H1 (cell line): ENCODE measurements around the gene FAR2. TPM values are rescaled to one million over a fixed set of nuclear protein-coding genes. Genes with fewer than 3 reads are reported as not detected.

Experiments used
- CTCF ChIA-PET: fragments of 300-600 bp; sonication (Branson Sonifier 250); formaldehyde crosslinking; loops from one replicate; lab custom pipeline; 2021; ENCODE audit not compliant: partially characterized antibody; lab: Charles Lee
- POLR2A ChIA-PET: fragments of 300-600 bp; sonication (Branson Sonifier 250); formaldehyde crosslinking; loops from one replicate; lab custom pipeline; 2021; ENCODE audit warnings: inconsistent platforms; ENCODE audit not compliant: partially characterized antibody; lab: Charles Lee
- DNase-seq, 2 experiments: peaks; one replicate each; pipeline versions ENCODE4 v3.0.0 to v3.0.0-alpha.2; 2010 to 2022; ENCODE audit warnings: low spot score in 2 of 2, low read depth in 1 of 2, mixed read lengths in 1 of 2
- FAIRE-seq: peaks from 2 replicates; lab custom pipeline; 2011; peaks lifted over from hg19 to GRCh38; lab: Jason Lieb, UNC
- H2AFZ ChIP-seq: 2 replicates; pipeline ENCODE4 v1.8.1; 2012; ENCODE audit warnings: low read length, inconsistent platforms
- H2AK5ac ChIP-seq: 2 replicates; pipeline ENCODE4 v1.6.1; 2013; ENCODE audit warnings: low read depth, low read length
- H2BK120ac ChIP-seq: replicated peaks from 2 replicates; pipeline ENCODE3; 2013; ENCODE audit warnings: low read depth, low read length, inconsistent platforms
- H2BK12ac ChIP-seq: 2 replicates; pipeline ENCODE4 v1.6.1; 2013; ENCODE audit warnings: low read depth, low read length
- H2BK15ac ChIP-seq: 2 replicates; pipeline ENCODE4 v1.6.1; 2013; ENCODE audit warnings: low read length
- H2BK20ac ChIP-seq: 2 replicates; pipeline ENCODE4 v1.6.1; 2013; ENCODE audit warnings: low read length
- H2BK5ac ChIP-seq: 2 replicates; pipeline ENCODE4 v1.6.1; 2013; ENCODE audit warnings: low read depth, low read length
- H3K14ac ChIP-seq: 2 replicates; pipeline ENCODE4 v1.6.1; 2013; ENCODE audit warnings: inconsistent platforms; ENCODE audit not compliant: insufficient read length
- H3K18ac ChIP-seq: 2 replicates; pipeline ENCODE4 v1.6.1; 2013; ENCODE audit warnings: low read length; ENCODE audit errors: extremely low read depth
- H3K23ac ChIP-seq: 2 replicates; pipeline ENCODE4 v1.6.1; 2013; ENCODE audit warnings: inconsistent platforms; ENCODE audit not compliant: insufficient read length
- H3K23me2 ChIP-seq: 2 replicates; pipeline ENCODE4 v1.6.1; 2013; ENCODE audit warnings: low read depth, low read length
- H3K27ac ChIP-seq: 2 replicates; pipeline ENCODE4 v1.6.1; 2011; ENCODE audit warnings: low read depth, low read length, inconsistent platforms
- H3K27me3 ChIP-seq, 4 experiments: replicated peaks in 1 of 4; 1 replicate in 1 of 4; 2 replicates in 3 of 4; pipeline versions ENCODE4 v1.6.1 to v1.8.1; 2011 to 2013; ENCODE audit warnings: low read length in 3 of 4, mild to moderate bottlenecking in 3 of 4, inconsistent platforms in 2 of 4, mixed read lengths in 2 of 4, moderate library complexity in 1 of 4; ENCODE audit not compliant: control insufficient read depth in 3 of 4, insufficient read depth in 3 of 4; ENCODE audit errors: extremely low read depth in 1 of 4
- H3K36me3 ChIP-seq, 4 experiments: 2 replicates each; pipeline versions ENCODE4 v1.6.1 to v1.8.1; 2011 to 2013; ENCODE audit warnings: mild to moderate bottlenecking in 4 of 4, low read length in 3 of 4, moderate library complexity in 2 of 4, control low read depth in 1 of 4, inconsistent platforms in 1 of 4; ENCODE audit not compliant: insufficient read depth in 4 of 4, control insufficient read depth in 2 of 4
- H3K4ac ChIP-seq: replicated peaks from 2 replicates; pipeline ENCODE3; 2013; ENCODE audit warnings: low read length, low read depth, mixed read lengths, inconsistent platforms; ENCODE audit not compliant: insufficient read length
- H3K4me1 ChIP-seq, 4 experiments: replicated peaks in 1 of 4; 1 replicate in 1 of 4; 2 replicates in 3 of 4; pipeline versions ENCODE4 v1.6.1 to v1.8.1; 2011 to 2013; ENCODE audit warnings: low read length in 3 of 4, inconsistent platforms in 2 of 4, mixed read lengths in 1 of 4; ENCODE audit not compliant: insufficient read depth in 4 of 4, control insufficient read depth in 3 of 4
- H3K4me2 ChIP-seq, 2 experiments: 2 replicates each; pipeline versions ENCODE4 v1.6.1 to v1.8.1; 2011 to 2013; ENCODE audit warnings: low read depth in 2 of 2, low read length in 2 of 2, control low read depth in 1 of 2, inconsistent platforms in 1 of 2, mild to moderate bottlenecking in 1 of 2; ENCODE audit not compliant: insufficient read depth in 1 of 2
- H3K4me3 ChIP-seq, 4 experiments: fragments of 200-600, 300-600 bp in 1 of 4; sonication (generic), shearing (Covaris generic), sonication (Bioruptor Twin) in 1 of 4; 2 replicates each; pipeline versions ENCODE4 v1.5.1 to v1.8.1; 2011 to 2016; ENCODE audit warnings: low read length in 4 of 4, low read depth in 3 of 4, control low read depth in 2 of 4, inconsistent platforms in 2 of 4, mild to moderate bottlenecking in 2 of 4, mixed read lengths in 1 of 4, moderate library complexity in 1 of 4; ENCODE audit not compliant: insufficient read depth in 2 of 4; ENCODE audit errors: extremely low read depth in 1 of 4
- H3K56ac ChIP-seq: replicated peaks from 2 replicates; pipeline ENCODE3; 2013; ENCODE audit warnings: low read depth, mild to moderate bottlenecking, mixed read lengths, low read length, inconsistent platforms; ENCODE audit not compliant: insufficient read length
- H3K79me1 ChIP-seq: 2 replicates; pipeline ENCODE4 v1.6.1; 2013; ENCODE audit warnings: low read depth, low read length, control low read depth
- H3K79me2 ChIP-seq, 2 experiments: 2 replicates each; pipeline versions ENCODE4 v1.6.1 to v1.8.1; 2012 to 2013; ENCODE audit warnings: low read length in 2 of 2, mild to moderate bottlenecking in 2 of 2, inconsistent platforms in 1 of 2; ENCODE audit not compliant: insufficient read depth in 2 of 2, control insufficient read depth in 1 of 2
- H3K9ac ChIP-seq, 4 experiments: replicated peaks in 1 of 4; 1 replicate in 1 of 4; 2 replicates in 3 of 4; pipeline versions ENCODE4 v1.6.1 to v1.8.1; 2011 to 2013; ENCODE audit warnings: low read depth in 3 of 4, low read length in 3 of 4, control low read depth in 2 of 4, mild to moderate bottlenecking in 2 of 4, moderate library complexity in 2 of 4, inconsistent platforms in 1 of 4; ENCODE audit errors: extremely low read depth in 1 of 4
- H3K9me3 ChIP-seq, 2 experiments: 2 replicates each; pipeline versions ENCODE4 v1.6.1 to v1.8.1; 2012 to 2013; ENCODE audit warnings: mild to moderate bottlenecking in 2 of 2, moderate library complexity in 2 of 2, control low read depth in 1 of 2, inconsistent platforms in 1 of 2, low read depth in 1 of 2, low read length in 1 of 2, mixed read lengths in 1 of 2; ENCODE audit not compliant: insufficient read depth in 2 of 2
- H4K20me1 ChIP-seq, 2 experiments: replicated peaks in 1 of 2; 2 replicates each; pipeline versions ENCODE3 to v1.8.1; 2011 to 2013; ENCODE audit warnings: inconsistent platforms in 2 of 2, low read length in 2 of 2, mild to moderate bottlenecking in 1 of 2; ENCODE audit not compliant: insufficient read depth in 2 of 2, control insufficient read depth in 1 of 2
- H4K5ac ChIP-seq: 2 replicates; pipeline ENCODE4 v1.6.1; 2013; ENCODE audit warnings: low read length, low read depth, mixed read lengths, inconsistent platforms; ENCODE audit not compliant: insufficient read length
- H4K8ac ChIP-seq: 2 replicates; pipeline ENCODE4 v1.8.0; 2013; ENCODE audit warnings: mild to moderate bottlenecking, moderate library complexity, low read length, inconsistent platforms; ENCODE audit not compliant: insufficient read depth; ENCODE audit errors: extremely low read depth
- H4K91ac ChIP-seq: replicated peaks from 2 replicates; pipeline ENCODE3; 2013; ENCODE audit warnings: low read length, mixed read lengths, inconsistent platforms; ENCODE audit not compliant: insufficient read length
- ASH2L ChIP-seq: fragments of 200-600, 300-600 bp; sonication (generic); IDR thresholded peaks from one replicate; pipeline ENCODE4 v1.7.1; 2017; ENCODE audit warnings: low read length
- BCL11A ChIP-seq, 2 experiments: IDR thresholded peaks; one replicate each; pipeline ENCODE4 v1.6.1; 2011; ENCODE audit warnings: low read depth in 2 of 2, low read length in 2 of 2, mild to moderate bottlenecking in 2 of 2
- CTBP2 ChIP-seq: IDR thresholded peaks from 2 replicates; pipeline ENCODE4 v1.7.0; 2011; ENCODE audit warnings: borderline replicate concordance, mild to moderate bottlenecking, moderate library complexity, mixed read lengths, low read length; ENCODE audit not compliant: insufficient read depth, insufficient read length
- PHF8 ChIP-seq: fragments of 200-600 bp; sonication (generic); conservative IDR thresholded peaks from 2 replicates; pipeline ENCODE4 v1.7.1; 2012; ENCODE audit warnings: low read depth, mild to moderate bottlenecking, inconsistent platforms, low read length, moderate library complexity
- POLR2A ChIP-seq, 2 experiments: IDR thresholded peaks; 1 replicate in 1 of 2; 2 replicates in 1 of 2; pipeline ENCODE4 v1.6.1; 2011; ENCODE audit warnings: low read depth in 2 of 2, low read length in 2 of 2, mild to moderate bottlenecking in 2 of 2; ENCODE audit errors: control extremely low read depth in 1 of 2
- POLR2AphosphoS5 ChIP-seq: IDR thresholded peaks from 2 replicates; pipeline ENCODE4 v1.6.1; 2011; ENCODE audit warnings: low read depth, low read length
- TAF1 ChIP-seq: IDR thresholded peaks from 2 replicates; pipeline ENCODE4 v1.6.1; 2011; ENCODE audit warnings: mild to moderate bottlenecking, low read depth, low read length
- TAF7 ChIP-seq: optimal IDR thresholded peaks from 2 replicates; pipeline ENCODE3; 2011; ENCODE audit warnings: low read depth, mild to moderate bottlenecking, inconsistent platforms, low read length, moderate library complexity, borderline replicate concordance
- TBP ChIP-seq: IDR thresholded peaks from 2 replicates; pipeline ENCODE4 v1.6.1; 2011; ENCODE audit warnings: low read depth, low read length, improper control_type of control experiment
- WGBS, 2 experiments: shearing (Covaris generic) in 1 of 2; methylation state at CpG; one replicate each; pipeline versions ENCODE4 v1.1.6 to v1.1.7; 2013 to 2015; ENCODE audit warnings: low lambda C conversion rate in 2 of 2, mixed read lengths in 2 of 2, inconsistent platforms in 1 of 2, low coverage in 1 of 2, missing lambda C conversion rate in 1 of 2; ENCODE audit not compliant: insufficient replicate concordance in 2 of 2, insufficient coverage in 1 of 2, insufficient read length in 1 of 2; ENCODE audit errors: extremely low coverage in 1 of 2, missing lambda C conversion rate in 1 of 2; 5-methylcytosine and 5-hydroxymethylcytosine counted together
- long read RNA-seq, 2 experiments: library from RNA in 1 of 2; library from capped mRNA in 1 of 2; stranded (forward); transcript quantifications; one replicate each; pipeline ENCODE4 v2.0.0, GENCODE V29; 2021; ENCODE audit warnings: inconsistent platforms in 1 of 2
- polyA minus RNA-seq, 3 experiments: library from RNA; depleted of rRNA, polyadenylated mRNA; stranded (reverse); fragments of >200 nt; gene quantifications; 1 replicate in 2 of 3; 2 replicates in 1 of 3; pipeline ENCODE4 v1.2.3, GENCODE V29; 2011
- polyA plus RNA-seq, 7 experiments: library from polyadenylated mRNA; depleted of rRNA in 3 of 7; stranded (reverse) in 5 of 7; unstranded in 2 of 7; fragments of >200 nt in 5 of 7; fragments of 200-250 nt in 2 of 7; gene quantifications; 1 replicate in 5 of 7; 2 replicates in 1 of 7; 4 replicates in 1 of 7; pipeline versions ENCODE4 v1.2.1 to v1.2.3, GENCODE V29; 2011 to 2013; ENCODE audit warnings: missing spikeins in 2 of 7, mixed read lengths in 2 of 7
- total RNA-seq: library from RNA; stranded (reverse); fragmentation: NEBNext Ultra II Directional; extraction: Animal tissue kit (Norgen Biotek cat#: 25700); gene quantifications from 2 replicates; pipeline ENCODE4 v1.2.1, GENCODE V29; 2021

Gene FAR2
- 24.1 and 25.3 TPM in 2 replicates for total RNA-seq
- polyA plus RNA-seq (2011; rRNA removed): 12.8 and 24.0 TPM in 2 replicates
- 16.6 TPM for polyA plus RNA-seq (2011; cell fraction: cytosol; rRNA removed)
- 17.2 TPM for polyA plus RNA-seq (2011; cell fraction: nucleus; rRNA removed)
- 20.2 to 24.5 TPM (median 20.7 TPM) in 4 replicates for polyA plus RNA-seq (2012, experiment 1 of 2)
- polyA plus RNA-seq (2012, experiment 2 of 2): 1.8 TPM
- 27.6 TPM for polyA plus RNA-seq (2013, experiment 1 of 2)
- polyA plus RNA-seq (2013, experiment 2 of 2): 29.5 TPM
- 40.2 and 70.2 TPM in 2 replicates for polyA minus RNA-seq (2011; rRNA and poly(A)+ RNA removed)
- polyA minus RNA-seq (2011; cell fraction: cytosol; rRNA and poly(A)+ RNA removed): 16.8 TPM
- polyA minus RNA-seq (2011; cell fraction: nucleus; rRNA and poly(A)+ RNA removed): 77.8 TPM
- long read RNA-seq, experiment 1, transcript FAR2-202 (12 exons, 3,616 nt): major isoform, 8 of 15 reads
- long read RNA-seq, experiment 1, partial matches to known transcripts: 5 of 15 reads
- long read RNA-seq, experiment 1, other reads (novel, unspliced or antisense): 2 of 15 reads
- long read RNA-seq, experiment 2, transcript FAR2-202 (12 exons, 3,616 nt): major isoform, 7 of 16 reads
- long read RNA-seq, experiment 2, partial matches to known transcripts: 1 of 16 reads
- long read RNA-seq, experiment 2, other reads (novel, unspliced or antisense): 8 of 16 reads

DNA sequence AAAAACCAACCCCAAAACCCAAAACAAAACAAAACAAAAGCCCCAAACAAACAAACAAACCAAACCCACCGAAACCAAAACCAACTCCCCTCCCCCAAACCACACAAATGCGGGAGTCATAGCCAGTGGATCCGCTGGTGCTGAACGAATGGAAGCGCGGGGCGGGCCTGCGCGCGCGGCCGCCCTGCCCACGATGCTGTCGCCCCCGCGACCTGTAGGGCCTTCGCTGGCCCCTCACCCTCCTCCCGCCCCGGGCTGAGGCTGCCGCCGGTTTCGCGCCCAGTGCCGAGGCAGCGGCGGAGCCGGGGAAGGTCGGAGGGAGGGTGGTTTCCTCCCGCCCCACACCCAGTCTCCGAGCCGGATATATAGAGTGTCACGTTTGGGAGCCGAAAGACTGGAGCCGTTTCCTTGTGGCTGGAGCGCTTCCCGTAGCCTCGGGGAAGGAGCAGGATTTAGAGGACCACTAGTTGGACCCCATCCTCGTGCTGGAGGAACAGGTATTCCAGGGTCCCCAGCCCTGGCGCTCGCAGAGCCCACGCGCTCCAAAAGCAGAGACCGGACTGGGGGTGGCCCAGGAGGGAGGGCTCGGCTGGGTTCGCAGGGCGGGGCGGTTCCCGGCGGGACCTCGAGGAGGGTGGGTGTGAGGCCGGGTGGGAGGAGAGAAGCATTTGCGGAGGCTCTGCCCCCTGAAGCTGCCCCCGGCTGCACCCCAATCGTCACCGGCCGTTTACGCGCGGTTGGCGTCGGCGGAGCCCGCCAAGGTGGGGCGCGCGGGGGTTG, at the start of gene FAR2:
Gene FAR2 (plus strand): TSS at position 368 of the 780 bp plus-strand sequence. CDS start 121,172 bp downstream, outside the sequence.
- Histone ChIP-seq H4K20me1 (no peaks in the 10 kb centered on the region), H3K18ac (peak within 1 kb of the TSS; percentile 85), H4K5ac (peak within 1 kb of the TSS; percentile 69), H3K4me2 (peak within 1 kb of the TSS; percentile 81 to 96), H2BK12ac (peak within 1 kb of the TSS; percentile 98), H3K27ac (peak within 1 kb of the TSS; percentile 88), H3K14ac (peak within 1 kb of the TSS; percentile 79), H3K4me3 (peak within 1 kb of the TSS; percentile 66 to 77 (median 72)), H2AFZ (peak within 1 kb of the TSS; percentile 36), H3K9me3 (no peaks in the 10 kb centered on the region), H3K23me2 (peaks cover 18% of the 10 kb centered on the region), H3K36me3 (no peaks in the 10 kb centered on the region), H3K27me3 (peaks cover 0 to 2% (median 0%) of the 10 kb centered on the region in 4 experiments; a peak in 2 of 7 replicates), H4K91ac (peak within 1 kb of the TSS; percentile 85), H3K79me1 (no peaks in the 10 kb centered on the region), H3K56ac (peak within 1 kb of the TSS; percentile 52), H4K8ac (peak within 1 kb of the TSS; percentile 99), H3K4ac (peak within 1 kb of the TSS; percentile 97), H3K9ac (peak within 1 kb of the TSS; percentile 85 to 90 (median 88)), H3K79me2 (peaks cover 0 to 17% of the 10 kb centered on the region in 2 experiments; a peak in 1 of 4 replicates), H2BK5ac (peak within 1 kb of the TSS; percentile 54), H2BK120ac (peak within 1 kb of the TSS; percentile 66), H3K4me1 (peaks cover 10 to 23% (median 12%) of the 10 kb centered on the region in 4 experiments), H2AK5ac (peak within 1 kb of the TSS; percentile 66), H3K23ac (no peak within 1 kb of the TSS), H2BK15ac (peak within 1 kb of the TSS; percentile 40; the same call in 1 of the 2 replicates), H2BK20ac (no peak within 1 kb of the TSS; the same call in 1 of the 2 replicates)
- FAIRE-seq (no peak), DNase-seq (peak in 1 of 2 experiments; percentile 75)
- 2% methylated on average over 44 of the region's 66 CpGs; no CpG with 5 or more reads in 1 of the 2 experiments for WGBS, 2 experiments
- POLR2A ChIA-PET: interaction anchor here (0.7 to 1.3 kb wide), 3 partner anchors 15 to 1643 kb away, joined by 3 to 4 read pairs (median 3); no protein-coding TSS in a partner anchor
- CTCF ChIA-PET: no interaction called here
- TF ChIP-seq POLR2A (IDR thresholded peaks at IDR 0.05; ENCODE audit: control extremely low read depth in 1 of 2, low read depth in 2 of 2, low read length in 2 of 2) (peak; percentile 62 to 71), BCL11A (IDR thresholded peaks at IDR 0.05; ENCODE audit: low read depth in 2 of 2, low read length in 2 of 2) (no peak), TAF7 (peak; percentile 63), CTBP2 (no peak), TBP (peak; percentile 20; the same call in 1 of the 2 replicates), PHF8 (peak; percentile 58; the same call in 1 of the 2 replicates), POLR2AphosphoS5 (peak; percentile 82), ASH2L (no peak), TAF1 (peak; percentile 39; the same call in 1 of the 2 replicates)
